A549 treated with AZD2906 at 1 μM for 4 hours (cell line): Measurements from ENCODE around the gene CLDN3. TPM values are rescaled to one million over a fixed set of nuclear protein-coding genes. Genes with fewer than 3 reads are reported as not detected.

Experiments used
- total RNA-seq: library from RNA; stranded (reverse); fragments of 200-300 nt; extraction: Qiagen RNA extraction; gene quantifications from 5 replicates; pipeline ENCODE4 v1.2.3, GENCODE V29; 2022

CLDN3 gene
- total RNA-seq, result 1.4 to 4.4 TPM (median 3.6 TPM) in 5 replicates

GRCh38 chr7:73770002-73770859 is at the start of gene CLDN3:
Gene CLDN3 (minus strand): TSS chr7:73770270. CDS start chr7:73770049, 221 bp downstream.

DNA sequence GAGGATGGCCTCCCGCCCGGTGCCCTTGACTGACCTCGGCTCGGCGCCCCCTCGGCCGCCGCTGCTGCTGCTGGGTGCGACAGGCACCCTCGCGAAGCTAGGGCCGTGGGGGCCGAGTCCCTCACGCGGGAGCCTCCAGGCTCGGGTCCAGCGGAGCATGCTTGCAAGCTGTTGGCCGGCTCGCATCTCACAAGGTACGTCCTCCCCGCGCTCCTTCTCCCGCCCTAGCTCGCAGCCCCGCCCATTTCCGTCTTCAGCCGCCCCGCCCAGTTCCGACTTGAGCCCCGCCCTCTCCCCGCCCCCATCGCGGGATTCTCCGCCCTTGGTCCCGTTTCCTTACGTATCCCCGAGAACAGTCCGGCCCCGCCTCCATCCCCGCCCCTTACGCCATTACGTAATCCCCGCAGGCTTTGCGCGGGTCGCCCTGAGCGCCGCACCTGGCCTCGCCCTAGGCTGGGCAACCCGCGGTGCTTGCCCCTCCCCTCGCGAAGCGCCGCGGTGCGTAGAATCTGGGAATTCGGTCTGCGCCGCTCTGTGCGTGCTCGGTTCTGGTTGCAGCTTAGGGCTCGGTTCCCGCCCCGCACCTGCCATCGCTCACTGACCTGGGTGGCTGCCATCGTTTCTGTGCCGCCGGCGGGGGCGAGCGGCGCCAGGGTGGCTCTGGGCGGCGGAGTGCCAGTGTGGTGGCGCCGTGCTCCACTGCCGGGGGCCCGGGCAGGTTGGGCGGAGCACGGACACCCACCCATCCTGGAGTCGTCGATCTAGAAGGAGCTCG is 31.3 kb downstream of the CLDN3 start, which contains the start of gene ABHD11:
Gene ABHD11 (minus strand): TSS at position 191 of the 775 bp plus-strand sequence. CDS start 32 bp downstream, at position 159.

Other genes with a start within 250 kb of the CLDN3 start
- 48.9 to 66.0 TPM (median 55.1 TPM) in 5 replicates for gene BAZ1B, start 248.0 kb downstream of the CLDN3 start, total RNA-seq
- 62.0 to 74.0 TPM (median 68.5 TPM) in 5 replicates for gene BCL7B, start 212.6 kb downstream of the CLDN3 start, total RNA-seq
- gene TBL2, start 191.7 kb downstream of the CLDN3 start, total RNA-seq, result 49.0 to 59.2 TPM (median 49.8 TPM) in 5 replicates
- gene MLXIPL, start 145.7 kb downstream of the CLDN3 start, total RNA-seq, result 0.60 to 1.3 TPM (median 1.1 TPM) in 5 replicates
- 2.9 to 6.0 TPM (median 5.1 TPM) in 5 replicates for gene VPS37D, start 102.4 kb downstream of the CLDN3 start, total RNA-seq
- 7.6 to 11.5 TPM (median 10.6 TPM) in 5 replicates for gene DNAJC30, start 86.8 kb downstream of the CLDN3 start, total RNA-seq
- 121 to 159 TPM (median 129 TPM) in 5 replicates for gene BUD23, start 86.7 kb downstream of the CLDN3 start, total RNA-seq
- gene STX1A, start 50.6 kb downstream of the CLDN3 start, total RNA-seq, result 59.4 to 76.5 TPM (median 66.8 TPM) in 5 replicates
- gene ABHD11, start 31.5 kb downstream of the CLDN3 start, total RNA-seq, result 20.1 to 25.9 TPM (median 24.1 TPM) in 5 replicates
- gene CLDN4, start 60.7 kb upstream of the CLDN3 start, total RNA-seq, result 3.4 to 5.2 TPM (median 4.5 TPM) in 5 replicates
- 6.8 to 13.2 TPM (median 10.6 TPM) in 5 replicates for gene METTL27, start 72.2 kb upstream of the CLDN3 start, total RNA-seq
- 0.09 to 0.17 TPM (median 0.15 TPM) in 5 replicates for gene TMEM270, start 90.9 kb upstream of the CLDN3 start, total RNA-seq